IMR-90 (cell line): ENCODE data around the gene GLB1L. TPM values are rescaled to one million over a fixed set of nuclear protein-coding genes. Genes with fewer than 3 reads are reported as not detected.

Experiments used
- ATAC-seq: fragments of 200-7000 bp; cut with Tn5 transposase; 2 replicates; pipeline ENCODE4 v1.9.1; 2020; ENCODE audit warnings: low read depth, mild to moderate bottlenecking, moderate library complexity
- BruUV-seq: library from RNA; stranded (reverse); fragments of 400-500 nt; replicated peaks from 2 replicates; lab custom pipeline; 2021; lab: Mats Ljungman, UMichigan
- CTCF ChIA-PET: fragments of 300-600 bp; formaldehyde crosslinking; extraction: SDS; loops from one replicate; lab custom pipeline; 2021; ENCODE audit warnings: antibody characterized with exemption; lab: Yijun Ruan, JAX
- POLR2A ChIA-PET: fragments of 300-600 bp; sonication (Branson Sonifier 250); formaldehyde crosslinking; loops from one replicate; lab custom pipeline; 2022; ENCODE audit warnings: antibody characterized with exemption; ENCODE audit not compliant: unreplicated experiment; lab: Charles Lee
- DNase-seq: peaks from one replicate; pipeline ENCODE4 v3.0.0; 2013
- H2AFZ ChIP-seq: replicated peaks from 2 replicates; pipeline ENCODE3; 2013; ENCODE audit warnings: low read length, mild to moderate bottlenecking; ENCODE audit not compliant: poor library complexity
- H2AK5ac ChIP-seq: 2 replicates; pipeline ENCODE4 v1.6.1; 2013; ENCODE audit warnings: low read depth, low read length, inconsistent platforms
- H2AK9ac ChIP-seq: replicated peaks from 2 replicates; pipeline ENCODE3; 2013; ENCODE audit warnings: mild to moderate bottlenecking, low read depth, low read length, moderate library complexity; ENCODE audit not compliant: poor library complexity
- H2BK120ac ChIP-seq: 2 replicates; pipeline ENCODE4 v1.6.1; 2013; ENCODE audit warnings: low read depth, low read length, inconsistent platforms
- H2BK15ac ChIP-seq: 3 replicates; pipeline ENCODE4 v1.6.1; 2013; ENCODE audit warnings: low read depth, low read length, inconsistent platforms
- H2BK20ac ChIP-seq: 2 replicates; pipeline ENCODE4 v1.6.1; 2013; ENCODE audit warnings: low read depth, mild to moderate bottlenecking, inconsistent platforms, low read length, moderate library complexity
- H2BK5ac ChIP-seq: 2 replicates; pipeline ENCODE4 v1.6.1; 2013; ENCODE audit warnings: mild to moderate bottlenecking, low read depth, low read length, inconsistent platforms; ENCODE audit not compliant: poor library complexity, severe bottlenecking
- H3K14ac ChIP-seq: replicated peaks from 2 replicates; pipeline ENCODE4 v1.6.1; 2013; ENCODE audit warnings: low read depth, low read length, inconsistent platforms
- H3K18ac ChIP-seq: 2 replicates; pipeline ENCODE4 v1.6.1; 2013; ENCODE audit warnings: low read depth, low read length, control low read depth
- H3K23ac ChIP-seq: 2 replicates; pipeline ENCODE4 v1.6.1; 2013; ENCODE audit warnings: low read depth, low read length, inconsistent platforms
- H3K27ac ChIP-seq: 2 replicates; pipeline ENCODE4 v1.5.1; 2013; ENCODE audit warnings: mild to moderate bottlenecking, control low read depth, low read length; ENCODE audit not compliant: insufficient read depth
- H3K27me3 ChIP-seq: 2 replicates; pipeline ENCODE4 v1.6.1; 2013; ENCODE audit warnings: low read length; ENCODE audit not compliant: control insufficient read depth, insufficient read depth
- H3K36me3 ChIP-seq: 2 replicates; pipeline ENCODE4 v1.6.1; 2013; ENCODE audit warnings: low read length, mixed read lengths; ENCODE audit not compliant: control insufficient read depth, insufficient read depth
- H3K4ac ChIP-seq: 2 replicates; pipeline ENCODE4 v1.6.1; 2013; ENCODE audit warnings: low read depth, low read length, inconsistent platforms
- H3K4me1 ChIP-seq: 2 replicates; pipeline ENCODE4 v1.6.1; 2013; ENCODE audit warnings: low read length, mixed read lengths; ENCODE audit not compliant: control insufficient read depth, insufficient read depth
- H3K4me2 ChIP-seq: 2 replicates; pipeline ENCODE4 v1.6.1; 2013; ENCODE audit warnings: low read depth, mild to moderate bottlenecking, control low read depth, low read length, moderate library complexity
- H3K4me3 ChIP-seq: 2 replicates; pipeline ENCODE4 v1.5.1; 2013; ENCODE audit warnings: low read depth, mild to moderate bottlenecking, control low read depth, low read length, moderate library complexity; ENCODE audit not compliant: insufficient read depth
- H3K56ac ChIP-seq: 2 replicates; pipeline ENCODE4 v1.6.1; 2013; ENCODE audit warnings: low read length, inconsistent platforms; ENCODE audit not compliant: insufficient read depth; ENCODE audit errors: extremely low read depth
- H3K79me1 ChIP-seq, 2 experiments: 2 replicates each; pipeline ENCODE4 v1.6.1; 2013; ENCODE audit warnings: low read length in 2 of 2, inconsistent platforms in 1 of 2, low read depth in 1 of 2
- H3K9ac ChIP-seq: 2 replicates; pipeline ENCODE4 v1.6.1; 2013; ENCODE audit warnings: low read depth, low read length, control low read depth
- H3K9me1 ChIP-seq: 2 replicates; pipeline ENCODE4 v1.6.1; 2013; ENCODE audit warnings: low read length, inconsistent platforms; ENCODE audit not compliant: insufficient read depth
- H3K9me3 ChIP-seq: 2 replicates; pipeline ENCODE4 v1.6.1; 2013; ENCODE audit warnings: low read length; ENCODE audit not compliant: control insufficient read depth, insufficient read depth
- H4K20me1 ChIP-seq: 2 replicates; pipeline ENCODE4 v1.6.1; 2013; ENCODE audit warnings: low read length, inconsistent platforms; ENCODE audit not compliant: insufficient read depth
- H4K5ac ChIP-seq: 2 replicates; pipeline ENCODE4 v1.6.1; 2013; ENCODE audit warnings: mild to moderate bottlenecking, low read depth, low read length, control low read depth
- H4K8ac ChIP-seq, 2 experiments: 2 replicates each; pipeline ENCODE4 v1.6.1; 2013; ENCODE audit warnings: low read depth in 2 of 2, low read length in 2 of 2, control low read depth in 1 of 2, inconsistent platforms in 1 of 2
- H4K91ac ChIP-seq: 2 replicates; pipeline ENCODE4 v1.6.1; 2013; ENCODE audit warnings: low read depth, low read length, inconsistent platforms; ENCODE audit not compliant: insufficient read depth
- MXI1 ChIP-seq: IDR thresholded peaks from 2 replicates; pipeline ENCODE4 v1.6.1; 2012; ENCODE audit warnings: low read depth, mild to moderate bottlenecking, low read length, moderate library complexity, borderline replicate concordance
- USF2 ChIP-seq: fragments of 150-350 bp; IDR thresholded peaks from 2 replicates; pipeline ENCODE4 v1.6.1; 2017; ENCODE audit warnings: mild to moderate bottlenecking, antibody characterized with exemption, low read length, low read depth
- WGBS, 2 experiments: methylation state at CpG; one replicate each; pipeline versions ENCODE4 v1.1.5 to v1.1.7; 2013; ENCODE audit warnings: missing lambda C conversion rate in 2 of 2; ENCODE audit not compliant: insufficient read length in 1 of 2; ENCODE audit errors: extremely low coverage in 2 of 2; 5-methylcytosine and 5-hydroxymethylcytosine counted together
- dilution Hi-C: fragments of 300-500 bp; cut with HindIII; formaldehyde crosslinking; loops from one replicate; pipeline ENCODE4 v1.14.3; 2018; ENCODE audit warnings: low sequenced_read_pairs; ENCODE audit not compliant: unreplicated experiment
- in situ Hi-C: fragments of 300-500 bp; cut with MboI; formaldehyde crosslinking; loops from 3 replicates; pipeline ENCODE4 v1.14.3; 2019; ENCODE audit warnings: low sequenced_read_pairs, inconsistent platforms, mixed read lengths
- intact Hi-C: fragments of 100-400 bp; cut with micrococcal nuclease; formaldehyde crosslinking; loops from 2 replicates; pipeline ENCODE4 v1.10.0; 2022
- polyA plus RNA-seq, 3 experiments: library from polyadenylated mRNA; depleted of rRNA; stranded (reverse); fragments of >200 nt; gene quantifications; 2 replicates each; pipeline ENCODE4 v1.2.3, GENCODE V29; 2012; ENCODE audit warnings: low replicate concordance in 1 of 3
- total RNA-seq: library from RNA; depleted of rRNA; stranded (reverse); fragments of >200 nt; gene quantifications from 2 replicates; pipeline ENCODE4 v1.2.3, GENCODE V29; 2012

The GLB1L gene
- total and polyA plus RNA-seq, 2 of the 4 experiments (the other 2 are of a cell fraction): 4.1 to 6.2 TPM

- H3K18ac ChIP-seq: no peak overlapping the region
Observed at GRCh38 chr2:219243291-219243761, 1.9 kb downstream of the GLB1L start.

More at GRCh38 chr2:219243291-219243761, 1.9 kb downstream of the GLB1L start:
- no peak overlapping the region for H2AK5ac ChIP-seq
- 47% methylated on average over 24 of the region's 28 CpGs; no CpG with 5 or more reads in 1 of the 2 experiments for WGBS, 2 experiments
- no peaks in the 10 kb centered on the region for H3K9me3 ChIP-seq
- ATAC-seq: no peak
- no peak overlapping the region for H2BK120ac ChIP-seq
- BruUV-seq: no TSS peak
- peak overlapping the region; percentile 75 for H2AFZ ChIP-seq
- H2BK5ac ChIP-seq: no peak overlapping the region
- no peaks in the 10 kb centered on the region for H3K27me3 ChIP-seq
- no peak overlapping the region for H3K56ac ChIP-seq
- no peak overlapping the region for H3K27ac ChIP-seq
- no peak overlapping the region for H3K9ac ChIP-seq
- H2BK20ac ChIP-seq: no peak overlapping the region
- dilution Hi-C loops: no loop called here
- H3K4me2 ChIP-seq: no peak overlapping the region
- no peak overlapping the region for H4K5ac ChIP-seq
- ChIA-PET POLR2A (no interaction called here), CTCF (interaction anchor here (3.0 kb wide), 1 partner anchor 52 kb away, joined by 14 read pairs; no protein-coding TSS in a partner anchor)
- TF ChIP-seq USF2 (peak; percentile 56; the same call in 1 of the 2 replicates), MXI1 (no peak)
- no peak overlapping the region for H3K4me3 ChIP-seq
- no peak overlapping the region for H2BK15ac ChIP-seq
- H3K4me1 ChIP-seq: peaks cover 7% of the 10 kb centered on the region
- H3K36me3 ChIP-seq: peaks cover 15% of the 10 kb centered on the region; the same call in 1 of the 2 replicates
- H3K9me1 ChIP-seq: peaks cover 26% of the 10 kb centered on the region
- no peak overlapping the region for H3K14ac ChIP-seq
- H3K23ac ChIP-seq: no peak overlapping the region
- peak overlapping the region; percentile 50 for H2AK9ac ChIP-seq
- in situ Hi-C loops: no loop called here
- H3K79me1 ChIP-seq: peaks cover 23 to 40% of the 10 kb centered on the region in 2 experiments
- peak overlapping the region in 1 of 2 experiments; percentile 57; a peak in 2 of 4 replicates for H4K8ac ChIP-seq
- H3K4ac ChIP-seq: no peak overlapping the region
- DNase-seq: no peak
- H4K91ac ChIP-seq: no peak overlapping the region
- intact Hi-C loops: no loop called here
- H4K20me1 ChIP-seq: no peaks in the 10 kb centered on the region
